ENCODE data around the gene TMEM80. TPM values are rescaled to one million over a fixed set of nuclear protein-coding genes. Genes with fewer than 3 reads are reported as not detected.

The TMEM80 gene
- total and polyA plus RNA-seq, 9 of the 15 experiments (the other 6 are each of a cell fraction or from before 2014, with no cell fraction given) = 5.1 to 30.1 (median 12.4) TPM

DNA sequence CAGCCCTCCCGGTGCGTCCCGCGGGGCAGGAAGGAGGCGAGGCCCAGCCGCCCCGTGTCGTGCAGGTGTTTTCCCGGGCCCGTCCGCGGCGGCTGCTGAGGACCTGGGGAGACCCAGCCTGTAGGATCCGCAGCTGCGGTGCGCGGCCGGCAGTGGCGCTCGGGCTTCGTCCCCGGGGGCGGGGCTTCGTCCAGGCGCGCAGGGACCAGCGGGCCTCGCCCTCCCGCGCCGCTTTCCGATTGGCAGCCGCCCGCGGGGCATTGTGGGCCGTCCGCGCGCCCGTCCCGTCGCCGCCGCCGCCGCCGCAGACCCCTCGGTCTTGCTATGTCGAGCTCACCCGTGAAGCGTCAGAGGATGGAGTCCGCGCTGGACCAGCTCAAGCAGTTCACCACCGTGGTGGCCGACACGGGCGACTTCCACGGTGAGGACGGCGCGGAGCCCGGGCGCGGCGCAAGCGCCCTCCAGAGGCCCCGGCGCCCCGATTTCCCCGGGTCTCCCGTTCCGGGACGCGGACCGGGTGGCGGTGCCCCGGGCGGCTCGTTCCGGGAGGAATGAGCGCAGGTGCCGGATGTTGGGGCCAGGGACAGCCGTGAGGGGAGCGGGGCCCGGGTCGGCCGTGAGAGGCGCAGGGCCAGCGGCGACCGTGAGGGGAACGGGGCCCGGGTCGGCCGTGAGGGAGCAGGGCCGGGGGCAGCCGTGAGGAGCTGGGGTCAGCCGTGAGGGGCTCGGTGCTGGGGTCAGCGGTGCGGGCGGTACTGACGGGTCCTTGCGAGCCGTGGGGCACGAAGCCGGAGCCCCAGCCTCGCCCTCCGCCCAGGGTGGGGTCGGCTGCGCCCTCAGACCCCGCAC lies 51.8 kb downstream of the TMEM80 start, which contains the start of gene TALDO1 (continued):
- TF ChIP-seq CHD1 (IDR thresholded peaks at IDR 0.05; ENCODE audit: low read length) = peak; percentile 68
- 0 out of 2 replicates have a peak, but pooled peaks have one; percentile 25 for TF ChIP-seq ZNF282 (CRISPR knock-in tag; IDR thresholded peaks at IDR 0.05)
- no peak for TF ChIP-seq ZNF232 (CRISPR knock-in tag; IDR thresholded peaks at IDR 0.05)
- TF ChIP-seq, protein P1, sequence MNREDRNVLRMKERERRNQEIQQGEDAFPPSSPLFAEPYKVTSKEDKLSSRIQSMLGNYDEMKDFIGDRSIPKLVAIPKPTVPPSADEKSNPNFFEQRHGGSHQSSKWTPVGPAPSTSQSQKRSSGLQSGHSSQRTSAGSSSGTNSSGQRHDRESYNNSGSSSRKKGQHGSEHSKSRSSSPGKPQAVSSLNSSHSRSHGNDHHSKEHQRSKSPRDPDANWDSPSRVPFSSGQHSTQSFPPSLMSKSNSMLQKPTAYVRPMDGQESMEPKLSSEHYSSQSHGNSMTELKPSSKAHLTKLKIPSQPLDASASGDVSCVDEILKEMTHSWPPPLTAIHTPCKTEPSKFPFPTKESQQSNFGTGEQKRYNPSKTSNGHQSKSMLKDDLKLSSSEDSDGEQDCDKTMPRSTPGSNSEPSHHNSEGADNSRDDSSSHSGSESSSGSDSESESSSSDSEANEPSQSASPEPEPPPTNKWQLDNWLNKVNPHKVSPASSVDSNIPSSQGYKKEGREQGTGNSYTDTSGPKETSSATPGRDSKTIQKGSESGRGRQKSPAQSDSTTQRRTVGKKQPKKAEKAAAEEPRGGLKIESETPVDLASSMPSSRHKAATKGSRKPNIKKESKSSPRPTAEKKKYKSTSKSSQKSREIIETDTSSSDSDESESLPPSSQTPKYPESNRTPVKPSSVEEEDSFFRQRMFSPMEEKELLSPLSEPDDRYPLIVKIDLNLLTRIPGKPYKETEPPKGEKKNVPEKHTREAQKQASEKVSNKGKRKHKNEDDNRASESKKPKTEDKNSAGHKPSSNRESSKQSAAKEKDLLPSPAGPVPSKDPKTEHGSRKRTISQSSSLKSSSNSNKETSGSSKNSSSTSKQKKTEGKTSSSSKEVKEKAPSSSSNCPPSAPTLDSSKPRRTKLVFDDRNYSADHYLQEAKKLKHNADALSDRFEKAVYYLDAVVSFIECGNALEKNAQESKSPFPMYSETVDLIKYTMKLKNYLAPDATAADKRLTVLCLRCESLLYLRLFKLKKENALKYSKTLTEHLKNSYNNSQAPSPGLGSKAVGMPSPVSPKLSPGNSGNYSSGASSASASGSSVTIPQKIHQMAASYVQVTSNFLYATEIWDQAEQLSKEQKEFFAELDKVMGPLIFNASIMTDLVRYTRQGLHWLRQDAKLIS (CRISPR knock-in tag; IDR thresholded peaks at IDR 0.05) = peak; percentile 0
- TF ChIP-seq STAT5B (CRISPR knock-in tag; IDR thresholded peaks at IDR 0.05) = no peak
- peak; percentile 98 for TF ChIP-seq RBFOX2 (IDR thresholded peaks at IDR 0.05; ENCODE audit: low read depth, low read length)
- TF ChIP-seq CBX3 (IDR thresholded peaks at IDR 0.05; ENCODE audit: borderline replicate concordance in 1 of 2, low read length in 2 of 2) = no peak
- TF ChIP-seq, protein P2, sequence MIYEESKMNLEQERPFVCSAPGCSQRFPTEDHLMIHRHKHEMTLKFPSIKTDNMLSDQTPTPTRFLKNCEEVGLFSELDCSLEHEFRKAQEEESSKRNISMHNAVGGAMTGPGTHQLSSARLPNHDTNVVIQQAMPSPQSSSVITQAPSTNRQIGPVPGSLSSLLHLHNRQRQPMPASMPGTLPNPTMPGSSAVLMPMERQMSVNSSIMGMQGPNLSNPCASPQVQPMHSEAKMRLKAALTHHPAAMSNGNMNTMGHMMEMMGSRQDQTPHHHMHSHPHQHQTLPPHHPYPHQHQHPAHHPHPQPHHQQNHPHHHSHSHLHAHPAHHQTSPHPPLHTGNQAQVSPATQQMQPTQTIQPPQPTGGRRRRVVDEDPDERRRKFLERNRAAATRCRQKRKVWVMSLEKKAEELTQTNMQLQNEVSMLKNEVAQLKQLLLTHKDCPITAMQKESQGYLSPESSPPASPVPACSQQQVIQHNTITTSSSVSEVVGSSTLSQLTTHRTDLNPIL (CRISPR knock-in tag; IDR thresholded peaks at IDR 0.05) = no peak
- no peak for TF ChIP-seq MAFK (IDR thresholded peaks at IDR 0.05; ENCODE audit: low read length)
- TF ChIP-seq POLR2A (conservative IDR thresholded peaks at IDR 0.05) = peak; percentile 88
- peak; percentile 81 for TF ChIP-seq RBM25 (IDR thresholded peaks at IDR 0.05; ENCODE audit: low read depth, low read length, severe bottlenecking)
- TF ChIP-seq ZNF347 (CRISPR knock-in tag; IDR thresholded peaks at IDR 0.05; ENCODE audit: low read depth) = no peak
- TF ChIP-seq RAD51 (IDR thresholded peaks at IDR 0.05; ENCODE audit: borderline replicate concordance, low read depth) = no peak
- TF ChIP-seq, protein P3, sequence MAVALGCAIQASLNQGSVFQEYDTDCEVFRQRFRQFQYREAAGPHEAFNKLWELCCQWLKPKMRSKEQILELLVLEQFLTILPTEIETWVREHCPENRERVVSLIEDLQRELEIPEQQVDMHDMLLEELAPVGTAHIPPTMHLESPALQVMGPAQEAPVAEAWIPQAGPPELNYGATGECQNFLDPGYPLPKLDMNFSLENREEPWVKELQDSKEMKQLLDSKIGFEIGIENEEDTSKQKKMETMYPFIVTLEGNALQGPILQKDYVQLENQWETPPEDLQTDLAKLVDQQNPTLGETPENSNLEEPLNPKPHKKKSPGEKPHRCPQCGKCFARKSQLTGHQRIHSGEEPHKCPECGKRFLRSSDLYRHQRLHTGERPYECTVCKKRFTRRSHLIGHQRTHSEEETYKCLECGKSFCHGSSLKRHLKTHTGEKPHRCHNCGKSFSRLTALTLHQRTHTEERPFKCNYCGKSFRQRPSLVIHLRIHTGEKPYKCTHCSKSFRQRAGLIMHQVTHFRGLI (CRISPR knock-in tag; IDR thresholded peaks at IDR 0.05) = no peak
- no peak for TF ChIP-seq KLF13 (tag; IDR thresholded peaks at IDR 0.05; ENCODE audit: borderline replicate concordance, low read depth)
- no peak for TF ChIP-seq HSF4 (CRISPR knock-in tag; IDR thresholded peaks at IDR 0.05; ENCODE audit: borderline replicate concordance)
- TF ChIP-seq BRD9 (IDR thresholded peaks at IDR 0.05; ENCODE audit: low read depth, partially characterized antibody) = no peak
- no peak for TF ChIP-seq U2AF2 (optimal IDR thresholded peaks at IDR 0.05; ENCODE audit: low read depth, low read length)
